Transverse colon (tissue), 4 donors: ENCODE results near the gene GAS7. TPM values are rescaled to one million over a fixed set of nuclear protein-coding genes. Genes with fewer than 3 reads are reported as not detected.

Source experiments
- DNase-seq: peaks from one replicate; pipeline ENCODE4 v3.0.0-alpha.2; 2019
- H3K27ac ChIP-seq, 4 donors: fragments of 200-600 bp; sonication (generic); 2 replicates each; pipeline ENCODE4 v1.5.1; 2016 to 2018; ENCODE audit warnings: inconsistent platforms in 4 of 4
- H3K27me3 ChIP-seq: fragments of 200-600 bp; sonication (generic); 2 replicates; pipeline ENCODE4 v1.5.1; 2017; ENCODE audit warnings: inconsistent platforms
- H3K36me3 ChIP-seq, 4 donors: fragments of 200-600 bp; sonication (generic); 2 replicates each; pipeline ENCODE4 v1.5.1; 2017 to 2019; ENCODE audit warnings: inconsistent platforms in 4 of 4
- H3K4me1 ChIP-seq, 4 donors: fragments of 200-600 bp; sonication (generic); 2 replicates each; pipeline ENCODE4 v1.5.1; 2017 to 2020; ENCODE audit warnings: inconsistent platforms in 4 of 4
- H3K4me3 ChIP-seq, 4 donors: fragments of 200-600 bp; sonication (generic); 1 replicate in 1 of 4; 2 replicates in 3 of 4; pipeline versions ENCODE4 v1.5.1 to v1.6.1; 2017 to 2019; ENCODE audit warnings: inconsistent platforms in 4 of 4
- H3K9me3 ChIP-seq, 2 donors: fragments of 200-600 bp; sonication (generic); 2 replicates each; pipeline ENCODE4 v1.5.1; 2017 to 2019; ENCODE audit warnings: inconsistent platforms in 2 of 2
- CTCF ChIP-seq, 5 experiments: fragments of 200-600 bp in 3 of 5; fragments of 450-650 bp in 2 of 5; sonication (generic) in 3 of 5; IDR thresholded peaks; 1 replicate in 2 of 5; 2 replicates in 3 of 5; pipeline ENCODE4 v1.5.1; 2016 to 2017; ENCODE audit warnings: antibody characterized with exemption in 5 of 5, inconsistent platforms in 3 of 5, mild to moderate bottlenecking in 2 of 5, moderate library complexity in 1 of 5
- EP300 ChIP-seq: sonication (generic); formaldehyde crosslinking; IDR thresholded peaks from one replicate; pipeline ENCODE4 v1.6.1; 2017; ENCODE audit warnings: antibody characterized with exemption, low read depth
- POLR2A ChIP-seq: fragments of 450-650 bp; IDR thresholded peaks from one replicate; pipeline ENCODE4 v1.6.1; 2016; ENCODE audit warnings: antibody characterized with exemption, mild to moderate bottlenecking, moderate library complexity
- POLR2AphosphoS5 ChIP-seq, 3 donors: sonication (generic); formaldehyde crosslinking; IDR thresholded peaks; one replicate each; pipeline ENCODE4 v1.6.1; 2016; ENCODE audit warnings: antibody characterized with exemption in 3 of 3
- WGBS, 2 donors: methylation state at CpG; one replicate each; pipeline ENCODE4 v1.1.5; 2018; ENCODE audit warnings: low coverage in 1 of 2; 5-methylcytosine and 5-hydroxymethylcytosine counted together
- in situ Hi-C, 4 donors: fragments of 200-750 bp; cut with MboI; loops; one replicate each; pipeline versions ENCODE4 v1.15.0 to v1.15.1; 2017; ENCODE audit warnings: low sequenced_read_pairs in 3 of 4, low pct_ligation_motif_present in 1 of 4, low pct_unique_long_range_greater_than_20kb in 1 of 4
- intact Hi-C: fragments of 100-400 bp; cut with DNase I; formaldehyde crosslinking; loops from one replicate; pipeline ENCODE4 v1.15.1; 2023; ENCODE audit warnings: low total_unique reads
- total RNA-seq, 4 donors: library from RNA; depleted of rRNA; stranded (reverse); fragments of >200 nt; gene quantifications; one replicate each; pipeline ENCODE4 v1.1.0, GENCODE V29; 2016

Gene GAS7
- total RNA-seq, 4 donors from 2014 or later, result 9.2 to 59.1 (median 15.2) TPM

- Histone ChIP-seq H3K27ac (no peak overlapping the region), H3K9me3 (no peaks in the 10 kb centered on the region), H3K27me3 (no peaks in the 10 kb centered on the region), H3K4me1 (peaks cover 0 to 7% (median 1%) of the 10 kb centered on the region in 4 donors), H3K36me3 (no peaks in the 10 kb centered on the region), H3K4me3 (no peak overlapping the region)
- DNase-seq, result no peak
- in situ Hi-C loops, result no loop called here
- TF ChIP-seq CTCF (IDR thresholded peaks at IDR 0.05) (no peak), POLR2A (no peak), EP300 (no peak), POLR2AphosphoS5 (IDR thresholded peaks at IDR 0.05) (no peak)
- WGBS, 2 donors, result 65 to 67% methylated on average over 1 to 2 of the region's 2 CpGs
- intact Hi-C loops, result no loop called here
These were observed 265.9 kb downstream of the GAS7 start for GRCh38 chr17:9932491-9932890.

GRCh38 chr17:9931144-9931741, 267.2 kb downstream of the GAS7 start:
- in situ Hi-C loops (no loop called here), intact Hi-C loops (no loop called here)
- H3K27ac ChIP-seq, result no peak overlapping the region
- no peak for DNase-seq
- no peak overlapping the region for H3K4me3 ChIP-seq
- H3K9me3 ChIP-seq, result no peaks in the 10 kb centered on the region
- H3K27me3 ChIP-seq, result no peaks in the 10 kb centered on the region
- WGBS, 2 donors, result 74 to 82% methylated on average over 3 to 12 of the region's 12 CpGs
- no peaks in the 10 kb centered on the region for H3K36me3 ChIP-seq
- no peak for TF ChIP-seq POLR2A
- no peak for TF ChIP-seq POLR2AphosphoS5 (IDR thresholded peaks at IDR 0.05)
- TF ChIP-seq CTCF (IDR thresholded peaks at IDR 0.05), result no peak
- no peak for TF ChIP-seq EP300
- peaks cover 0 to 3% (median 0%) of the 10 kb centered on the region in 4 donors for H3K4me1 ChIP-seq

- TF ChIP-seq CTCF (IDR thresholded peaks at IDR 0.05) (no peak), POLR2A (no peak), EP300 (no peak), POLR2AphosphoS5 (IDR thresholded peaks at IDR 0.05) (no peak)
- Histone ChIP-seq H3K4me1 (peaks cover 0 to 3% (median 0%) of the 10 kb centered on the region in 4 donors), H3K9me3 (no peaks in the 10 kb centered on the region), H3K4me3 (no peak overlapping the region), H3K36me3 (no peaks in the 10 kb centered on the region), H3K27me3 (no peaks in the 10 kb centered on the region), H3K27ac (no peak overlapping the region)
- DNase-seq, result no peak
- in situ Hi-C loops, result loop anchor here in 1 of 4 donors (10.0 kb wide), 1 partner anchor 685 kb away; no protein-coding TSS in a partner anchor
- 68 to 79% methylated on average over 7 to 8 of the region's 8 CpGs for WGBS, 2 donors
- intact Hi-C loops, result loop anchor here (10.0 kb wide), 2 partner anchors 295 to 685 kb away; no protein-coding TSS in a partner anchor
These were observed 268.5 kb downstream of the GAS7 start for GRCh38 chr17:9929871-9930270.

- DNase-seq, result no peak
- Histone ChIP-seq H3K4me3 (no peak overlapping the region), H3K4me1 (peaks cover 0 to 3% (median 0%) of the 10 kb centered on the region in 4 donors), H3K27me3 (no peaks in the 10 kb centered on the region), H3K9me3 (no peaks in the 10 kb centered on the region), H3K36me3 (no peaks in the 10 kb centered on the region), H3K27ac (peak overlapping the region in 3 of 4 donors; percentile 3 to 43 (median 38))
- TF ChIP-seq EP300 (no peak), POLR2AphosphoS5 (IDR thresholded peaks at IDR 0.05) (no peak), CTCF (IDR thresholded peaks at IDR 0.05) (peak in 4 of 5 experiments; percentile 23 to 40 (median 24)), POLR2A (no peak)
- in situ Hi-C loops, result loop anchor here in 1 of 4 donors (10.0 kb wide), 1 partner anchor 686 kb away; no protein-coding TSS in a partner anchor
- 14 to 42% methylated on average over 8 to 13 of the region's 13 CpGs for WGBS, 2 donors
- intact Hi-C loops, result loop anchor here (10.0 kb wide), 2 partner anchors 296 to 686 kb away; no protein-coding TSS in a partner anchor
These were observed 269.6 kb downstream of the GAS7 start for GRCh38 chr17:9928601-9929333.
